Measurements from ENCODE around the gene PTTG1IP.
A peak's percentile ranks its signal among the peaks of the same experiment; 100 is the strongest.

Gene PTTG1IP

DNA sequence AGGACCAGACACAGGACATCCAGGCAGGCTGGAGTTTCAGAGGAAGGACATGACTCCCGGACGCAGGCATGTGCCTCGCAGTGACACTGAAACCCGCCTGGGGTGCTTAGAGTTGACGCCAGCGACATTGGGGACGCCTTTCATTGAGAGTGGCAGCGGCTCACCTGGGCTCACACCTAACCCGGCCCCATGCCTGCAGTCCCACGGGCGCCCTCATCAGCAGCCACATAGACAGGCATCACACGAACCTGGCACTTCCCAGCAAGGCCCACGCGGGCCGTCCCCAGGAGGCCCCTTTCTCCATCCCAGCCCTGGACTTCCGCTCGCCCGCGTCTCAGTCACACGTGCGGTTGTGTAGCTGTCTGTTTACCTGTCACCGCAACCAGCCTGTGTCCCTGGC, 30.2 kb upstream of the PTTG1IP start:
- Mint-ChIP-seq H3K4me1 (ENCODE audit: low read depth) (peaks cover 24% of the 10 kb centered on the region), H3K36me3 (ENCODE audit: low read depth) (peaks cover 62% of the 10 kb centered on the region), H3K27ac (no peak overlapping the region)

DNA sequence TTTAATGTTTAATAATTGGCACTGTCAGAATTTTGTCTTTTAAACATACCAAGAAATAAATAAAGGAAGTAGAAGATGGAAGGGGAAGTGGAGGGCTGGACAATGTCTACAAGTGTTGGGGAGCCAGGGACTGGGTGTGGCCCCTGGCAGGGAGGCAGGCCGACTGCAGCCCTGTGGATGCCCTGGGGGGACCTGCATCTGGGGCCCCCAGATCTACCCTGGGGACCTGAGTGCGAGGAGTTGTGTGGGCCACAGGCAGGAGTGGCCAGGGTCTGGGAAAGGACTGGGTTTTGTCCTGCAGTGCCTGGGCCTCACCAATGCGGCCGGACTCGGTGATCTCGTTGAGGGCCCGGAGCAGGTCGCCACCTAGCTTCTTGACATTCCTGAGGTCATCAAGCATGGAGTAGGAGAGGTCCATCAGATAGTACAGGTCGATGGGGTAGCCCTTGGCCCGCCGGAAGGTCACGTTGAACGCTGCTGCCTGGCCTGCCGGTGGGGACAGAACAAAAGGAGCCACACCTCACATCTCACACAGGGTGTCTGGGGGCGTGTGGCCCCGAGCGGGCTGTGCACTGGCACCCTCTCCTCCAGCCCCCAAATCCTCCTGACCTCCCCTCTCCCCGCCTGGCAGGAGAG, 29.7 kb upstream of the PTTG1IP start:
- peaks cover 62% of the 10 kb centered on the region for H3K36me3 Mint-ChIP-seq (ENCODE audit: low read depth)
- no peaks in the 10 kb centered on the region for H3K9me3 Mint-ChIP-seq
- H3K27me3 Mint-ChIP-seq, result no peaks in the 10 kb centered on the region
- no peak overlapping the region for H3K4me3 Mint-ChIP-seq
- peak overlapping the region; percentile 13 for H3K27ac Mint-ChIP-seq
- peaks cover 19% of the 10 kb centered on the region for H3K4me1 Mint-ChIP-seq (ENCODE audit: low read depth)

More for the DNA sequence above, 30.2 kb upstream of the PTTG1IP start:
- Mint-ChIP-seq H3K4me3 (no peak overlapping the region), H3K9me3 (no peaks in the 10 kb centered on the region), H3K27me3 (no peaks in the 10 kb centered on the region)

DNA sequence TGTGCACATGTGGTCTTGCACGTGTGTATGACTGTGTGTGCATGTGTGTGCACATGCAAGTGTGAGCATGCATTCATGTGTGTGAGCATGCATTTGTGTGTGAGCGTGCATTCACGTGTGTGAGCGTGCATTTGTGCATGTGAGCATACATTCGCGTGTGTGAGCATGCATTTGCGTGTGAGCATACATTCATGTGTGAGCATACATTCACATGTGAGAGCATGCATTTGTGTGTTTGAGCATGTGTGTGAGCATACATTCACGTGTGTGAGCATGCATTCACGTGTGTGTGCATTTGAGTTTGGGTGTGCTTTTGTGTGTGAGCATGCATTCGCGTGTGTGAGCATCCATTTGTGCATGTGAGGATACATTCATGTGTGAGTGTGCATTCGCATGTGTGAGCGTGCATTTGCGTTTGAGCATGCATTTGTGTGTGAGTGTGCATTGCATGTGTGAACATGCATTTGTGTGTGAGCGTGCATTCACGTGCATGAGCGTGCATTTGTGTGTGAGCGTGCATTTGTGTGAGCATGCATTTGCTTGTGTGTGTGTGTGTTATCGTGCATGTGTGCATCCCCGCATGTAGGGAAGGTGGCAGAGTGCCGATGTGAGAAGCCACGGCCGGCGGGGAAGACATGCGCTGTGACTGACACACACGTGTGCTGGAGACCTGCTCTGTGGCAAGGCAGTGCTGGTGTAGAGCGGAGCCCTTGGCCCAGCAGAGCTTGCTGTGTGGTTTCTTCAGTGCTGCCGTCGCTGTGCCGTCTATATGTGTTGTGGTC, 29.0 kb upstream of the PTTG1IP start:
- Mint-ChIP-seq H3K9me3 (no peaks in the 10 kb centered on the region), H3K27me3 (no peaks in the 10 kb centered on the region), H3K36me3 (ENCODE audit: low read depth) (peaks cover 59% of the 10 kb centered on the region), H3K4me1 (ENCODE audit: low read depth) (peaks cover 12% of the 10 kb centered on the region), H3K4me3 (no peak overlapping the region), H3K27ac (peak overlapping the region; percentile 13)

DNA sequence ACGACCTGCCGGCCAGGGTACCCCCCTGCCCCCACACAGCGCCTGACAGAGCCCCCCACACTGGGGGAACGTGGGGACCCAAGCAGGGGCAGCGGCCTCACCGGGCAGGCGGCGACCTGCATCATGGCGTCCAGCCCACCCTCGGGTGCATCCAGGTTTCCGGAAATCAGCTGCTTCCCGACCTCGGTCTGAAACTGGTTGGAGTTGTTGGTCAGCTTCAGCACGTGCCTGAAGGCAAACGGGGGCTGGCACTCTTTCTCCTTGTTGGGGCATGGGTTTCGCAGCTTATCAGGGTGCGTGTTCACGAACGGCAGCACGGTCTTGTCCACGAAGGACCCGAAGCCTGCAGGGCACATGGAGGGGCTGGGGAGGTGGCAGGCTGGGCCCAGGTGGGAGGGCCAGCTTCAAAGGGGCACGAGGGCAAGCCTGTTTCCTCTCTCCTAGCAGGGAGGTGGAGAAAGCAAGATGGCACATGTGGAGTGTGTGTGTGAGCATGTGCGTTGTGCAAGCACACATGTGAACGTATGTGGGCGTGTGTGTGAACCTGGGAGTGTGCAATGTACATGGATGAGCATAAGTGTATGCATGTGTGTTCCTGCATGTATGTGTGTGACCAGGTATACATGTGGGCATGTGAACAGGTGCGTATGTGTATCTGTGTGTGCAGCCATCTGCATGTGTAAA, 28.0 kb upstream of the PTTG1IP start:
- Mint-ChIP-seq H3K9me3 (no peaks in the 10 kb centered on the region), H3K4me3 (no peak overlapping the region), H3K4me1 (ENCODE audit: low read depth) (peaks cover 10% of the 10 kb centered on the region), H3K27ac (no peak overlapping the region), H3K36me3 (ENCODE audit: low read depth) (peaks cover 58% of the 10 kb centered on the region), H3K27me3 (no peaks in the 10 kb centered on the region)

DNA sequence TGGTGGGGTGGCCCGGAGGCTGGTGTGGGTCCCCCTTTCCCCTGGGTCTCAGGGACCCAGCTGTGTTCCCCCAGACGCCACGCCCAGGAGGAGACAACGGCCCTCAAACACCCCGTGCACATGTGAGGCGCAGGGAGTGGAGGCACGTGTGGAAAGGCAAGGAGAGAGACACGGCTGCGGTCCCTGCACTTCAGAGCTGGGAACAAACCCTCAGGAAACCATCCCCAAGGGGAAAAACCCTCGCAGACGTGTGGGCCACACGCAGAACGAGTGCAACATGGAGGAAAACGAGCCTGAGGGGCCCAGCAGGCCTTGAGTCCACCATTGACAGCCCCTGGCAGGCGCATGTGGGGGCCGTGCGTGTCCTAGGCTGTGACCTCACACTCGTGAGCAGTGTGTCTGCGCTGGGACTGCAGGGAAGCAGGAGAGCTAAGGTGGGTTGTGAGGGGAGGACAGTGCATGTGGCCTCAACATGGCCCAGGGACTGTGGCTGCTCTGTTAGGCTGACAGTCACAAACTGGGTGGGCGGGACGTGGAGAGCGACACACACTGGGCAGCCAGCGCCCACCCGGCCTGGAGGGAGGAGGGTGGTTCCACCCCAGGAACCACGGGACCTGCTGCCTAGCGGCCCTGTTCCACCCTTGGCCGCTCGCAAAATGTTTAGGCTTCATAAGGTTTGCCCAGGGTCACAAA, 27.2 kb upstream of the PTTG1IP start:
- H3K27me3 Mint-ChIP-seq, result no peaks in the 10 kb centered on the region
- H3K27ac Mint-ChIP-seq, result no peak overlapping the region
- no peak overlapping the region for H3K4me3 Mint-ChIP-seq
- H3K4me1 Mint-ChIP-seq (ENCODE audit: low read depth), result peaks cover 8% of the 10 kb centered on the region
- no peaks in the 10 kb centered on the region for H3K9me3 Mint-ChIP-seq
- H3K36me3 Mint-ChIP-seq (ENCODE audit: low read depth), result peaks cover 59% of the 10 kb centered on the region

DNA sequence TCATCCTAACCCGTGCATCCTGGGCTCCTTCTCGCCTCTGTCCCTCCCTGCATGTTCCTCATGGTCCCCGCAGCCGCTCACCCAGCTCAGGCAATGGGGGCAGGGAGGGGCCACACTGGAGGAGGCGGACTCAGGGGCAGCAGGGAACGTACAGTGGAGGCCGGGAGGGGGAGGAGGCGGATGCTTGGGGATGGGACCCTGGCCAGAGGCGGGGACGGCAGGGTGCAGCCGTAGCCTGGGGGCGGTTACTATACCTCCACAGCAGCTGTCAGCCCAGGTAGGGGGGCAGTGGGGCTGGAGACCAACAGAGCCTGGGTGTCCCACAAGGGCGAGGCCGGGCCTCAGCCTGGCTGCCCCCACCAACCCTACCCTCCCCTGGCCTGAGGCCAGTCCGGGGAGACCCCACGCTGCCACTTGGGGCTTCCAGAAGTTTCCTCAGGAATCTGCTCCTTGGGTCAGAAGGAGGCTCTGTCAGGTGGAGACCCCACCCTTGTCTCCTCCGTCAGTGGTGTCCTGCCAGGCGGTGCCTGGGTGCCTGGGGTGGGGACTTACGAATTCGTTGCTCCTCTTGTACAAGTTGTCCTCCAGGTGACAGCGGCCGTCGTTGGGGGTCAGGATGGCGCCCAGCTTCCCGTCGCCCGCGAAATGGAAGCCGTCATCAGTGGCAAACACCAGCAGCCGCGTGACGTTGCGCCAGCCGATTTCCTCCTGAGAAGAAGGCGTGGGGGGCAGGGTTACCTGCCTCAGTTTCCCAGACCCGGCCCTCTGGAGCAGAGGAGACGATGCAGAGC, 26.5 kb upstream of the PTTG1IP start:
- H3K27me3 Mint-ChIP-seq, result no peaks in the 10 kb centered on the region
- no peaks in the 10 kb centered on the region for H3K9me3 Mint-ChIP-seq
- H3K27ac Mint-ChIP-seq, result no peak overlapping the region
- no peak overlapping the region for H3K4me3 Mint-ChIP-seq
- peaks cover 61% of the 10 kb centered on the region for H3K36me3 Mint-ChIP-seq (ENCODE audit: low read depth)
- H3K4me1 Mint-ChIP-seq (ENCODE audit: low read depth), result peaks cover 8% of the 10 kb centered on the region

- Mint-ChIP-seq H3K9me3 (no peaks in the 10 kb centered on the region), H3K36me3 (ENCODE audit: low read depth) (peaks cover 58% of the 10 kb centered on the region), H3K27ac (peak overlapping the region; percentile 21), H3K27me3 (no peaks in the 10 kb centered on the region), H3K4me1 (ENCODE audit: low read depth) (peaks cover 4% of the 10 kb centered on the region), H3K4me3 (no peak overlapping the region)
Observed at GRCh38 chr21:44898851-44899767, 25.6 kb upstream of the PTTG1IP start.

GRCh38 chr21:44898011-44898488, 24.6 kb upstream of the PTTG1IP start:
- no peaks in the 10 kb centered on the region for H3K9me3 Mint-ChIP-seq
- peaks cover 51% of the 10 kb centered on the region for H3K36me3 Mint-ChIP-seq (ENCODE audit: low read depth)
- no peak overlapping the region for H3K27ac Mint-ChIP-seq
- no peak overlapping the region for H3K4me3 Mint-ChIP-seq
- H3K4me1 Mint-ChIP-seq (ENCODE audit: low read depth), result peaks cover 12% of the 10 kb centered on the region
- H3K27me3 Mint-ChIP-seq, result no peaks in the 10 kb centered on the region

- no peaks in the 10 kb centered on the region for H3K9me3 Mint-ChIP-seq
- H3K36me3 Mint-ChIP-seq (ENCODE audit: low read depth), result peaks cover 46% of the 10 kb centered on the region
- H3K4me1 Mint-ChIP-seq (ENCODE audit: low read depth), result peaks cover 13% of the 10 kb centered on the region
- no peak overlapping the region for H3K27ac Mint-ChIP-seq
- H3K4me3 Mint-ChIP-seq, result no peak overlapping the region
- H3K27me3 Mint-ChIP-seq, result no peaks in the 10 kb centered on the region
Observed at GRCh38 chr21:44897326-44898010, 24.0 kb upstream of the PTTG1IP start.

- Mint-ChIP-seq H3K27ac (no peak overlapping the region), H3K27me3 (no peaks in the 10 kb centered on the region), H3K4me3 (no peak overlapping the region), H3K9me3 (no peaks in the 10 kb centered on the region), H3K4me1 (ENCODE audit: low read depth) (peaks cover 14% of the 10 kb centered on the region), H3K36me3 (ENCODE audit: low read depth) (peaks cover 38% of the 10 kb centered on the region)
Observed at GRCh38 chr21:44896561-44897286, 23.2 kb upstream of the PTTG1IP start.

- Mint-ChIP-seq H3K36me3 (ENCODE audit: low read depth) (peaks cover 33% of the 10 kb centered on the region), H3K27me3 (no peaks in the 10 kb centered on the region), H3K9me3 (no peaks in the 10 kb centered on the region), H3K27ac (no peak overlapping the region), H3K4me3 (no peak overlapping the region), H3K4me1 (ENCODE audit: low read depth) (peaks cover 14% of the 10 kb centered on the region)
Observed at GRCh38 chr21:44895859-44896258, 22.4 kb upstream of the PTTG1IP start.

- H3K36me3 Mint-ChIP-seq (ENCODE audit: low read depth), result peaks cover 24% of the 10 kb centered on the region
- peaks cover 14% of the 10 kb centered on the region for H3K4me1 Mint-ChIP-seq (ENCODE audit: low read depth)
- H3K4me3 Mint-ChIP-seq, result no peak overlapping the region
- H3K9me3 Mint-ChIP-seq, result no peaks in the 10 kb centered on the region
- H3K27ac Mint-ChIP-seq, result no peak overlapping the region
- no peaks in the 10 kb centered on the region for H3K27me3 Mint-ChIP-seq
Observed at GRCh38 chr21:44894687-44895302, 21.3 kb upstream of the PTTG1IP start.

All from stimulated activated naive CD8-positive, alpha-beta T cell treated with anti-CD3 and anti-CD28 coated beads, Interleukin-15, Interleukin-2, amounts not matched to agents 100 ng/mL and 50 ng/mL, for 24 hours (primary cell).